Erythroblast (primary cell): ENCODE results near the gene NTSR1.

Source experiments
- GATA1 ChIP-seq: IDR thresholded peaks from 2 replicates; pipeline ENCODE4 v1.6.1; 2011; ENCODE audit warnings: low read depth, mild to moderate bottlenecking, control low read depth, low read length, moderate library complexity
- POLR2A ChIP-seq: IDR thresholded peaks from 2 replicates; pipeline ENCODE4 v1.6.1; 2011; ENCODE audit warnings: mild to moderate bottlenecking, low read length

DNA sequence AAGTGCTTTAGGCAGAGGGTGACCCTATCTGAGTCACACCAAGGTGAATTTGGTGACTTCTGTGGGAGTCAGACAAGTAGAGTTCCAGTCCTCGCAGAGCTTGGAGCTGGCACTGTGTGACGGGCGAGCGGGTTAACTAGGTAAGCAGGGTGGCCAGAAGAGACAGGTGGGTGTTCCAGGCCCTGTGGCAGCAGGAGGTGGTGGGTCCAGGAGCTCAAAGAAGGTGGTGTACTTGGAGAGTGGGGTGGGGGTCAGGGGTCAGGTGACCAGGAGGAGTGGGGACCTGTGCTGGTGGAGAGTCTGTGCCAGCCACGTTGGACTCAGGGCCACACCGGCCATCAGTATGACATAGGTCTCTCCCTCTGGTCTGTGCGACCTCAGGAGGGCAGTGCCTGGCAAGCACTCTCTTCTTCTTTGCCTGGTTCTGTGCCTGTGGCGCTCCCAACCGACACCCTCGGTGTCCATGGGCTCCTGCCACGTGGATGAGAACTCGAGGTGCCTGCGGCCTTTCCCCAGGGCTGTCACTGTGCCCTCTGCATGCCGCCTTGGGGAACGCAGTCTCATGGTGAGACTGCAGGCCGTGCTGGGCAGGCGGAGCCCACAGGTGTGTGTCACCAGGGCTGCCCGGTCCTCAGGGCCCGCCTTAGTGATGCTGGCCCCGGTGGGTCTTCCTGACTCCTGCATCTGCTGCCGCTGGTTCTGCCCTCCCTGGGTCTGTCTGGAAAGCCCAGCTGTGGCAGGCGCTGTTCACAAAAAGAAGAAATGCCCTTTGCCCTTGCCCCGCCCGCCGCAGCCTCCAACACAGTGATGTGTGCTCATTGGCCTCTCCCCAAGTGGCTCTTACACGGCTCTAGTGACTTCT, 89.3 kb downstream of the NTSR1 start:
- TF ChIP-seq POLR2A (no peak), GATA1 (no peak)
